Retinal pigment epithelial cell (primary cell): ENCODE results near the gene HOATZ.
A peak's percentile ranks its signal among the peaks of the same experiment; 100 is the strongest.

ENCODE experiments used
- DNase-seq: peaks from one replicate; pipeline ENCODE4 v3.0.0-alpha.2; 2010; ENCODE audit warnings: low read depth
- H3K4me3 ChIP-seq: 2 replicates; pipeline ENCODE4 v1.5.1; 2011; ENCODE audit warnings: mild to moderate bottlenecking, low read length, control low read depth, moderate library complexity
- TF ChIP-seq, protein P1 (sequence below): conservative IDR thresholded peaks from 2 replicates; pipeline ENCODE4 v1.5.1; 2011; ENCODE audit warnings: low read depth, low read length, control low read depth, inconsistent platforms

The HOATZ gene

DNA sequence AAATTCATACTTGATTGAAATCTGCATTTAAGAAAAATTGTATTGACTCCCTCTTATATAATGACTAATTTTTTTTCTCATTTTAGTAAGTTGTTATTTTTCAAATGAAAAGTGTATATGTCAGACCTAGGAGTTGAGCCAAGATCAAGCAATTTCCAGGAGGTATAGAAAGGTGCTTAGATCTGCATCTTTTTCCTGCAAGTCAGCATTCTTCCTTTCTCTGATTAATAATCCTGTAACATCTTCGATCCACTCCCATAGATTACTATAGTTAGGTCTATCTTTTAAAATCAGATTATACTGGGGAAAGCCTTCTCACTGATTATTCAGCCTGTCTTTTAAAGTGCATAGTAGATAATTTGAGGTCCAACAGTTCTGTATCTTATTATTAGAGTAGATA lies 12.7 kb downstream of the HOATZ start:
- TF ChIP-seq, protein P1, sequence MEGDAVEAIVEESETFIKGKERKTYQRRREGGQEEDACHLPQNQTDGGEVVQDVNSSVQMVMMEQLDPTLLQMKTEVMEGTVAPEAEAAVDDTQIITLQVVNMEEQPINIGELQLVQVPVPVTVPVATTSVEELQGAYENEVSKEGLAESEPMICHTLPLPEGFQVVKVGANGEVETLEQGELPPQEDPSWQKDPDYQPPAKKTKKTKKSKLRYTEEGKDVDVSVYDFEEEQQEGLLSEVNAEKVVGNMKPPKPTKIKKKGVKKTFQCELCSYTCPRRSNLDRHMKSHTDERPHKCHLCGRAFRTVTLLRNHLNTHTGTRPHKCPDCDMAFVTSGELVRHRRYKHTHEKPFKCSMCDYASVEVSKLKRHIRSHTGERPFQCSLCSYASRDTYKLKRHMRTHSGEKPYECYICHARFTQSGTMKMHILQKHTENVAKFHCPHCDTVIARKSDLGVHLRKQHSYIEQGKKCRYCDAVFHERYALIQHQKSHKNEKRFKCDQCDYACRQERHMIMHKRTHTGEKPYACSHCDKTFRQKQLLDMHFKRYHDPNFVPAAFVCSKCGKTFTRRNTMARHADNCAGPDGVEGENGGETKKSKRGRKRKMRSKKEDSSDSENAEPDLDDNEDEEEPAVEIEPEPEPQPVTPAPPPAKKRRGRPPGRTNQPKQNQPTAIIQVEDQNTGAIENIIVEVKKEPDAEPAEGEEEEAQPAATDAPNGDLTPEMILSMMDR = no peak
- no peak overlapping the region for H3K4me3 ChIP-seq
- no peak for DNase-seq

DNA sequence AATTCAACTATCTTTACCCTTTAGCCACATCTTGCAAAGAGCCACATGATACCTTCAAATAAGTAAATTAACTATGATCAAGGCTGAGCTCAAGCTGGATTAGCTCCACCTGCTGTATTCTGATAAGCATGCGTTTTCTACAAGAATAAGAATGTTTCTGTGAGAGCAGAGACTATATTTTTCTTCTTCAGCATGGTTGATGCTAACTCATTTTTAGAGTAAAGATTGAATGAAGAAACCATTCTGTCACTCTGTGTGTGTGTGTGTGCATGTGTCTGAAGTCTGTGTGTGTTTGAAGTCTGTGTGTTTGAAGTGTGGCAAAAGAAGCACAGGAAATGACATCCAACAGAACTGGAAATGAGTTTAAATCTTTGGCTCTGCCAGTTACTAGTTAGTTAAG lies 14.0 kb downstream of the HOATZ start:
- DNase-seq = no peak
- H3K4me3 ChIP-seq = no peak overlapping the region
- TF ChIP-seq, protein P1 = peak; percentile 32

DNA sequence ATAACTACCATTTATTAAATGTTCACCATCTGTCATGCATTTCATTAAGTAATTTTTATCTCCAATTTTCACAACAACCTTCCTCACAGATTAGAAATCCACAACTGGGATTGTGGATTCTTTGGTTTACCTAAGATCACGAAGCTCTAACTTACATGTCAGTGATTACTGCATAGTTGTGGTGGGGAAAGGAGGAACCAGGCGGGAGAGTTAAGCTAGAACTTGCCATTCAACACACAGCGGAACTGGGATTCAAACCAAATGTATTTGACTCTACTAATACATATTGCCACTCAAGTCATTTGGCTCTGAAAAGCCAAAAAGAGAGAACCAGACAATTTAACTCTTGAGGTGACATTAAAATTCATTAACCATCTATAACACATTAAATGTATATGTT lies 15.5 kb downstream of the HOATZ start:
- DNase-seq = no peak
- TF ChIP-seq, protein P1 = no peak
- H3K4me3 ChIP-seq = no peak overlapping the region

DNA sequence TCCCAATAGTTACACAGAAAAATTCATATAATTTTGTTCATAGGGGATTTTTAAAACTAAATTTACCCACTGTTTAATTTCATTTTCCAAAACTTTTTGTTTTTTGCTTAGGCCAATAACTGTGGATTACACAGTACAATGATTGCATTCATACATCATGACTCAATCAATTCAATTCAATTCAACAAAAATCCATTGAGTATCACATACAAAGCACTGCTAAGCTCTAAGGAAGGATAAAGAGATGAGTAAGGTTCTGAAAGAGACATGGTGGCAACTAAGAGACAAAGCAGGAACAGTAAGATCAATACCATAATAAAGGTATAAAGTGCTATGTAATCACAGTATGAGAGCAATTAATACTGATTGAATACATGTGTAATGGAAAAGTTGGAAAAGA lies 16.6 kb downstream of the HOATZ start:
- TF ChIP-seq, protein P1 = no peak
- no peak overlapping the region for H3K4me3 ChIP-seq
- DNase-seq = no peak

DNA sequence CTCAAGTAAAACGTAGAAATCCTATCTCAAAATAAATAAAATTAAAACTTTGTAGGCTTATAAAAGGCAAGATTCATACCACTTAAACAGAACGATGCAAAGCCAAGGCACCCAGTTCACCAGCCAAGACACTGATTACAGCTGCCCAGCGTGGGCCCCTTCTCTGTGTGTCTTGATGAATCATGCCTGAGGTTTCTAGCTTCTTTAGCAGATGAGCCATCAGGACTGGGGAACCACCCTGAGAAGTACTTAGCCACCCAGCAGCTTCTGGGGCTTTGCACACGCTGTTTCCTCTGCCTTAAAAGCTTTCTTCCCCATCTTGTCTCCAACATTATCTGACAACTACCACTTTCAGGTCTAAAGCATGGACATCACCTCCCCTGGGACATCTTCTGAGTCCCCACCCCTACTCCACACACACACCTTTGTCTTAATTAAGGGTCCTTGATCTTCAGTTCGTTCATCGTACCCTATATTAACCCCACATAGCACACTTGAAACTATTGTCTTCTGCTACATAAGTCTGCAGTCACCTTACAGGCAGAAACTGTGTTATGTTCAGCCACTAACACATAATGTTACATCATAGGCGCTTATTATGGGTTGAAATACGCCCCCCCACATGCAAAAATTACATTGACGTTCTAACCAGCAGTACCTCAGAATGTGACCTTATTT lies 17.2 kb downstream of the HOATZ start:
- TF ChIP-seq, protein P1 = no peak
- no peak overlapping the region for H3K4me3 ChIP-seq
- DNase-seq = no peak

DNA sequence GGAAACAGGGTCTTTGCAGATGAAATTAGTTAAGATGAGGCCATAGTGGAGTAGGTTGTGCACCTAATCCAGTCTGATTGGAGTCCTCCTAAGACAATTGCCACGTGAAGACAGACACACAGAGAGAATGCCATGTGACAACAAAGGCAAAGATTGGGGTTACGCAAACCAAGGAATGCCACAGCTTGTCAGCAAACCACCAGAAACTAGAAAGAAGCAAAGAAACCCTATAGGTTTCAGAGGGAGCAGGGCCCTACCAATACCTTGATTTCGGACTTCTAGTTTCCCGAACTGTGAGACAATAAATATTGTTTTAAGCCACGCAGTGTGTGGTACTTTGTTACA lies 17.8 kb downstream of the HOATZ start:
- DNase-seq = no peak
- H3K4me3 ChIP-seq = no peak overlapping the region
- TF ChIP-seq, protein P1 = no peak

DNA sequence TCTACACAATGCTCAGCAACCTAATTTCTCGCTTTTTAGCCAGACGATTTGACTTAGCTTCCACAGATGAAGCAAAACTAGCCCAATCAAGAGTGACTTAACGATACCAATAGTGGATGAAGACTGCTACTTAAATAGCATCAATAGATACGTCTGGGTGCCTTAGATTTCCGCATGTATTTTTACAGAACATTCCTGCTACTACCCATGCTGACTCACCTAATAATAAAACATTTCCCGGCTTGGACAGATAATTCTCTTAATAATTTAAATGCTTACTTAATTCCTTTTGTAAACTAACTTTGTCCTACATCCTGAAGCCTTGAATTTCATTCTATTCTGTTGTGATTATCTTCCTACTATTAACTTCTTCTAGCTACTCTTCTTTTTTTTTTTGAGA lies 20.7 kb downstream of the HOATZ start:
- no peak for DNase-seq
- H3K4me3 ChIP-seq = no peak overlapping the region
- TF ChIP-seq, protein P1 = no peak
